Measurements from ENCODE around the gene CDK13. TPM values are rescaled to one million over a fixed set of nuclear protein-coding genes. Genes with fewer than 3 reads are reported as not detected.

The CDK13 gene
- total RNA-seq, 1 donor from 2014 or later = 45.3 TPM

GRCh38 chr7:40001649-40002048 is 51.6 kb downstream of the CDK13 start:
- no peak overlapping the region for H3K27ac ChIP-seq (ENCODE audit: low read depth, low read length)
- TF ChIP-seq CTCF (IDR thresholded peaks at IDR 0.05; ENCODE audit: insufficient read depth, low read depth, low read length) (no peak), EZH2 (IDR thresholded peaks at IDR 0.05; ENCODE audit: insufficient read depth, low read length) (no peak)
- H3K36me3 ChIP-seq (ENCODE audit: insufficient read depth, low read length) = peaks cover 3% of the 10 kb centered on the region
- H4K20me1 ChIP-seq (ENCODE audit: insufficient read depth, low read length) = peaks cover 16% of the 10 kb centered on the region
- no peak for DNase-seq (ENCODE audit: low read depth)
- peaks cover 20% of the 10 kb centered on the region for H3K79me2 ChIP-seq (ENCODE audit: insufficient read depth, low read length)
- Mint-ChIP-seq H3K9me3 (ENCODE audit: unreplicated experiment) (no peaks in the 10 kb centered on the region), H3K27me3 (ENCODE audit: low read depth, unreplicated experiment) (no peaks in the 10 kb centered on the region), H3K27ac (ENCODE audit: unreplicated experiment) (no peak overlapping the region), H3K4me3 (ENCODE audit: unreplicated experiment) (no peak overlapping the region), H3K36me3 (ENCODE audit: low read depth, unreplicated experiment) (no peaks in the 10 kb centered on the region), H3K4me1 (ENCODE audit: low read depth, unreplicated experiment) (no peaks in the 10 kb centered on the region)
- H2AFZ ChIP-seq (ENCODE audit: low read depth, low read length) = no peak overlapping the region
- no peak overlapping the region for H3K4me3 ChIP-seq (ENCODE audit: insufficient read depth, low read depth, low read length)
- no peaks in the 10 kb centered on the region for H3K9me3 ChIP-seq (ENCODE audit: insufficient read depth, low read depth, low read length)
- H3K27me3 ChIP-seq (ENCODE audit: insufficient read depth, low read length) = no peaks in the 10 kb centered on the region
- no peaks in the 10 kb centered on the region for H3K4me1 ChIP-seq (ENCODE audit: insufficient read depth, low read length)
- no peak for FAIRE-seq
- H3K9ac ChIP-seq (ENCODE audit: low read length) = no peak overlapping the region
- H3K4me2 ChIP-seq (ENCODE audit: low read length) = no peak overlapping the region

GRCh38 chr7:40003597-40003996 is 53.5 kb downstream of the CDK13 start:
- DNase-seq (ENCODE audit: low read depth) = no peak
- H3K4me1 Mint-ChIP-seq (ENCODE audit: low read depth, unreplicated experiment) = peaks cover 11% of the 10 kb centered on the region
- Histone ChIP-seq H4K20me1 (ENCODE audit: insufficient read depth, low read length) (peaks cover 30% of the 10 kb centered on the region), H3K27ac (ENCODE audit: low read depth, low read length) (no peak overlapping the region), H3K4me3 (ENCODE audit: insufficient read depth, low read depth, low read length) (no peak overlapping the region), H3K9me3 (ENCODE audit: insufficient read depth, low read depth, low read length) (no peaks in the 10 kb centered on the region), H3K9ac (ENCODE audit: low read length) (no peak overlapping the region), H3K27me3 (ENCODE audit: insufficient read depth, low read length) (no peaks in the 10 kb centered on the region), H3K4me1 (ENCODE audit: insufficient read depth, low read length) (peaks cover 6% of the 10 kb centered on the region), H3K79me2 (ENCODE audit: insufficient read depth, low read length) (peaks cover 6% of the 10 kb centered on the region), H3K36me3 (ENCODE audit: insufficient read depth, low read length) (peaks cover 3% of the 10 kb centered on the region), H3K4me2 (ENCODE audit: low read length) (no peak overlapping the region), H2AFZ (ENCODE audit: low read depth, low read length) (no peak overlapping the region)
- H3K4me3 Mint-ChIP-seq (ENCODE audit: unreplicated experiment) = no peak overlapping the region
- peaks cover 2% of the 10 kb centered on the region for H3K36me3 Mint-ChIP-seq (ENCODE audit: low read depth, unreplicated experiment)
- H3K27me3 Mint-ChIP-seq (ENCODE audit: low read depth, unreplicated experiment) = no peaks in the 10 kb centered on the region
- TF ChIP-seq EZH2 (IDR thresholded peaks at IDR 0.05; ENCODE audit: insufficient read depth, low read length) = no peak
- TF ChIP-seq CTCF (IDR thresholded peaks at IDR 0.05; ENCODE audit: insufficient read depth, low read depth, low read length) = no peak
- H3K27ac Mint-ChIP-seq (ENCODE audit: unreplicated experiment) = no peak overlapping the region
- no peak for FAIRE-seq
- H3K9me3 Mint-ChIP-seq (ENCODE audit: unreplicated experiment) = no peaks in the 10 kb centered on the region

GRCh38 chr7:40008223-40008815 is 58.3 kb downstream of the CDK13 start:
- Histone ChIP-seq H3K4me2 (ENCODE audit: low read length) (no peak overlapping the region), H3K4me1 (ENCODE audit: insufficient read depth, low read length) (peaks cover 8% of the 10 kb centered on the region), H3K9me3 (ENCODE audit: insufficient read depth, low read depth, low read length) (no peaks in the 10 kb centered on the region), H3K27me3 (ENCODE audit: insufficient read depth, low read length) (no peaks in the 10 kb centered on the region), H2AFZ (ENCODE audit: low read depth, low read length) (no peak overlapping the region), H3K4me3 (ENCODE audit: insufficient read depth, low read depth, low read length) (no peak overlapping the region), H4K20me1 (ENCODE audit: insufficient read depth, low read length) (peaks cover 40% of the 10 kb centered on the region), H3K79me2 (ENCODE audit: insufficient read depth, low read length) (peaks cover 8% of the 10 kb centered on the region), H3K36me3 (ENCODE audit: insufficient read depth, low read length) (peaks cover 1% of the 10 kb centered on the region), H3K9ac (ENCODE audit: low read length) (no peak overlapping the region), H3K27ac (ENCODE audit: low read depth, low read length) (no peak overlapping the region)
- H3K27me3 Mint-ChIP-seq (ENCODE audit: low read depth, unreplicated experiment) = no peaks in the 10 kb centered on the region
- TF ChIP-seq EZH2 (IDR thresholded peaks at IDR 0.05; ENCODE audit: insufficient read depth, low read length) = no peak
- TF ChIP-seq CTCF (IDR thresholded peaks at IDR 0.05; ENCODE audit: insufficient read depth, low read depth, low read length) = no peak
- no peaks in the 10 kb centered on the region for H3K9me3 Mint-ChIP-seq (ENCODE audit: unreplicated experiment)
- no peak overlapping the region for H3K4me3 Mint-ChIP-seq (ENCODE audit: unreplicated experiment)
- H3K36me3 Mint-ChIP-seq (ENCODE audit: low read depth, unreplicated experiment) = peaks cover 11% of the 10 kb centered on the region
- H3K4me1 Mint-ChIP-seq (ENCODE audit: low read depth, unreplicated experiment) = peaks cover 11% of the 10 kb centered on the region
- no peak overlapping the region for H3K27ac Mint-ChIP-seq (ENCODE audit: unreplicated experiment)
- FAIRE-seq (peak; percentile 23), DNase-seq (ENCODE audit: low read depth) (peak; percentile 79)

Data from astrocyte (in vitro differentiated cells and primary cell).